PC-3 (cell line): ENCODE measurements around the gene SYDE1. TPM values are rescaled to one million over a fixed set of nuclear protein-coding genes. Genes with fewer than 3 reads are reported as not detected.

Experiments
- ATAC-seq: fragments of 200-7000 bp; cut with Tn5 transposase; 2 replicates; pipeline ENCODE4 v1.9.1; 2020; ENCODE audit warnings: mild to moderate bottlenecking, moderate library complexity
- BruUV-seq: library from RNA; stranded (reverse); fragments of 400-500 nt; replicated peaks from 2 replicates; lab custom pipeline; 2021; lab: Mats Ljungman, UMichigan
- CTCF ChIA-PET: fragments of 300-600 bp; sonication (Branson Sonifier 250); formaldehyde crosslinking; loops from one replicate; lab custom pipeline; 2022; ENCODE audit warnings: antibody characterized with exemption; lab: Charles Lee
- POLR2A ChIA-PET: fragments of 300-600 bp; sonication (Branson Sonifier 250); formaldehyde crosslinking; loops from one replicate; lab custom pipeline; 2022; ENCODE audit warnings: antibody characterized with exemption; ENCODE audit not compliant: unreplicated experiment; lab: Charles Lee
- DNase-seq: peaks from one replicate; pipeline ENCODE4 v3.0.0-alpha.2; 2015
- H2AFZ ChIP-seq: fragments of 300-600 bp; sonication (generic); 2 replicates; pipeline ENCODE4 v1.6.0; 2016; ENCODE audit warnings: antibody characterized with exemption, low read length
- H3F3A ChIP-seq: fragments of 300-600 bp; sonication (generic); one replicate; pipeline ENCODE4 v1.6.0; 2017; ENCODE audit warnings: antibody characterized with exemption, low read length, control low read depth, mild to moderate bottlenecking; ENCODE audit not compliant: unreplicated experiment
- H3K27ac ChIP-seq: fragments of 300-600 bp; sonication (generic); 2 replicates; pipeline ENCODE4 v1.5.1; 2016; ENCODE audit warnings: mild to moderate bottlenecking, low read length
- H3K27me3 ChIP-seq: fragments of 300-600 bp; sonication (generic); 2 replicates; pipeline ENCODE4 v1.6.1; 2016; ENCODE audit warnings: low read length, mixed read lengths
- H3K36me3 ChIP-seq: fragments of 300-600 bp; sonication (generic); 2 replicates; pipeline ENCODE4 v1.6.1; 2016; ENCODE audit warnings: low read depth, mixed run types, low read length, mixed read lengths
- H3K4me1 ChIP-seq: fragments of 300-600 bp; sonication (generic); 2 replicates; pipeline ENCODE4 v1.5.1; 2016; ENCODE audit warnings: low read length; ENCODE audit not compliant: insufficient read depth
- H3K4me2 ChIP-seq: fragments of 300-600 bp; sonication (generic); 2 replicates; pipeline ENCODE4 v1.6.0; 2016; ENCODE audit warnings: low read length
- H3K4me3 ChIP-seq: fragments of 300-600 bp; sonication (generic); 2 replicates; pipeline ENCODE4 v1.5.1; 2016; ENCODE audit warnings: mild to moderate bottlenecking, low read length, mixed read lengths
- H3K79me2 ChIP-seq: fragments of 300-600 bp; sonication (generic); 2 replicates; pipeline ENCODE4 v1.6.1; 2017; ENCODE audit warnings: low read length, mixed read lengths
- H3K9ac ChIP-seq: fragments of 300-600 bp; sonication (generic); 2 replicates; pipeline ENCODE4 v1.6.0; 2016; ENCODE audit warnings: mild to moderate bottlenecking, low read length
- H3K9me2 ChIP-seq: fragments of 300-600 bp; sonication (generic); replicated peaks from 2 replicates; pipeline ENCODE4 v1.6.1; 2016; ENCODE audit warnings: mixed run types, low read length, mixed read lengths
- H3K9me3 ChIP-seq: fragments of 300-600 bp; sonication (generic); 2 replicates; pipeline ENCODE4 v1.6.1; 2016; ENCODE audit warnings: low read length, mixed read lengths
- H4K20me1 ChIP-seq: fragments of 300-600 bp; sonication (generic); 2 replicates; pipeline ENCODE4 v1.6.1; 2016; ENCODE audit warnings: low read length, mixed read lengths
- CTCF ChIP-seq: fragments of 300-600 bp; sonication (generic); conservative IDR thresholded peaks from 2 replicates; pipeline ENCODE4 v1.5.1; 2017; ENCODE audit warnings: antibody characterized with exemption, low read depth, mild to moderate bottlenecking, low read length
- EZH2 ChIP-seq: fragments of 300-600 bp; sonication (generic); IDR thresholded peaks from one replicate; pipeline ENCODE4 v1.6.1; 2017; ENCODE audit warnings: antibody characterized with exemption, mild to moderate bottlenecking, low read length; ENCODE audit not compliant: unreplicated experiment
- EZH2phosphoT487 ChIP-seq: fragments of 300-600 bp; sonication (generic); IDR thresholded peaks from 2 replicates; pipeline ENCODE4 v1.6.1; 2018; ENCODE audit warnings: mild to moderate bottlenecking, antibody characterized with exemption, low read length, borderline replicate concordance
- intact Hi-C: fragments of 100-400 bp; cut with micrococcal nuclease; formaldehyde crosslinking; loops from 2 replicates; pipeline ENCODE4 v1.9.0; 2023
- total RNA-seq: library from RNA; depleted of rRNA; stranded (reverse); fragments of >200 nt; gene quantifications from 2 replicates; pipeline ENCODE4 v1.2.3, GENCODE V29; 2014

The SYDE1 gene
- total RNA-seq, 1 experiment from 2014 or later = 13.8 TPM

GRCh38 chr19:15087182-15087581 is 20.0 kb upstream of the SYDE1 start:
- intact Hi-C loops = no loop called here
- Histone ChIP-seq H3K27ac (no peak overlapping the region), H3K4me1 (peaks cover 2% of the 10 kb centered on the region), H3K27me3 (peaks cover 21% of the 10 kb centered on the region), H3K79me2 (no peaks in the 10 kb centered on the region), H3K36me3 (no peaks in the 10 kb centered on the region), H4K20me1 (no peaks in the 10 kb centered on the region), H3K4me2 (no peak overlapping the region), H3K4me3 (no peak overlapping the region), H3K9me2 (no peaks in the 10 kb centered on the region), H3F3A (no peaks in the 10 kb centered on the region), H2AFZ (no peak overlapping the region), H3K9ac (no peak overlapping the region), H3K9me3 (no peaks in the 10 kb centered on the region)
- ChIA-PET CTCF (no interaction called here), POLR2A (no interaction called here)
- BruUV-seq = no TSS peak
- no peak for DNase-seq
- no peak for ATAC-seq
- TF ChIP-seq EZH2phosphoT487 = no peak
- TF ChIP-seq CTCF = no peak
- no peak for TF ChIP-seq EZH2

GRCh38 chr19:15091918-15092753 is 15.1 kb upstream of the SYDE1 start:
- Histone ChIP-seq H3F3A (no peaks in the 10 kb centered on the region), H3K4me3 (peak overlapping the region; percentile 42), H3K36me3 (no peaks in the 10 kb centered on the region), H2AFZ (peak overlapping the region; percentile 76), H3K9me2 (no peaks in the 10 kb centered on the region), H3K4me2 (peak overlapping the region; percentile 76), H3K4me1 (peaks cover 6% of the 10 kb centered on the region), H3K79me2 (no peaks in the 10 kb centered on the region), H3K9ac (no peak overlapping the region), H3K27me3 (0 out of 2 replicates have a peak, but pooled peaks cover 4% of the 10 kb centered on the region), H3K9me3 (no peaks in the 10 kb centered on the region), H4K20me1 (no peaks in the 10 kb centered on the region), H3K27ac (no peak overlapping the region)
- POLR2A ChIA-PET = no interaction called here
- no TSS peak for BruUV-seq
- intact Hi-C loops = loop anchor here (1.0 kb wide), 1 partner anchor 58 kb away; no protein-coding TSS in a partner anchor
- DNase-seq (peak; percentile 89), ATAC-seq (peak; percentile 57)
- CTCF ChIA-PET = interaction anchor here (0.6 to 1.8 kb wide), 22 partner anchors 10 to 1239 kb away, joined by 3 to 18 read pairs (median 6); no protein-coding TSS in a partner anchor
- TF ChIP-seq CTCF = peak; percentile 80
- no peak for TF ChIP-seq EZH2phosphoT487

- DNase-seq (no peak), ATAC-seq (no peak)
- ChIA-PET POLR2A (no interaction called here), CTCF (interaction anchor here (0.5 to 1.8 kb wide), 2 partner anchors 9 to 45 kb away, joined by 3 to 7 read pairs; no protein-coding TSS in a partner anchor)
- no peak overlapping the region for H3K4me2 ChIP-seq
- no peaks in the 10 kb centered on the region for H3F3A ChIP-seq
- no peak overlapping the region for H3K9ac ChIP-seq
- H3K27ac ChIP-seq = no peak overlapping the region
- TF ChIP-seq EZH2 (no peak), CTCF (no peak), EZH2phosphoT487 (no peak)
- no peak overlapping the region for H3K4me3 ChIP-seq
- no peaks in the 10 kb centered on the region for H3K9me2 ChIP-seq
- H2AFZ ChIP-seq = no peak overlapping the region
- H3K4me1 ChIP-seq = peaks cover 6% of the 10 kb centered on the region
- no peaks in the 10 kb centered on the region for H3K79me2 ChIP-seq
- no peaks in the 10 kb centered on the region for H4K20me1 ChIP-seq
- intact Hi-C loops = no loop called here
- H3K36me3 ChIP-seq = no peaks in the 10 kb centered on the region
- no peaks in the 10 kb centered on the region for H3K27me3 ChIP-seq
- no TSS peak for BruUV-seq
- H3K9me3 ChIP-seq = no peaks in the 10 kb centered on the region
These were observed 14.2 kb upstream of the SYDE1 start for GRCh38 chr19:15093001-15093400.
